Uterus (tissue), 2 donors: ENCODE measurements around the gene PDE4D.

Source experiments
- POLR2A ChIP-seq, 2 donors: fragments of 450-650 bp; IDR thresholded peaks; one replicate each; pipeline ENCODE4 v1.6.1; 2016; ENCODE audit warnings: antibody characterized with exemption in 2 of 2, mild to moderate bottlenecking in 1 of 2, moderate library complexity in 1 of 2
- TF ChIP-seq, protein P1 (sequence below), 4 experiments: fragments of 200-600 bp in 2 of 4; fragments of 450-650 bp in 2 of 4; sonication (generic) in 2 of 4; IDR thresholded peaks; one replicate each; pipeline ENCODE4 v1.5.1; 2016 to 2019; ENCODE audit warnings: antibody characterized with exemption in 4 of 4, mild to moderate bottlenecking in 2 of 4, moderate library complexity in 1 of 4

DNA sequence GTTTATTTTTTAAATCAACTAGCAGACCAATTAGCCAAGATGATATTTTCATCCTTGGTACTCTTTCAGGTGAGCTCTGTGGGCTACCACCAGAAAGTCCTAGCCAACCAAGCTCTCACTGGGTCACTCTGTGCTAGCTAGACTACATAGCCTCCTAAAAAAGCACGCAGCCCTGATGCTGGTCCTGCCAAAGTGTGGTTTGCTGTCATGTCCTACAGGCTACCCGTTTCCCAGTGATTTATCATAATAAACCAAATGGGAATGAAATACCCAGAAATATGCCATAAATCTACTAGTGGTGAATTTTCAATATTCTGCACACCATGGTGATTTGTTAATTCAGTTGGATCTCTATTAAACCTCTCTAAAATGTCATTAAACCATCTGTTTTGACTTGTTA, 829.2 kb downstream of the PDE4D start:
- TF ChIP-seq, protein P1, sequence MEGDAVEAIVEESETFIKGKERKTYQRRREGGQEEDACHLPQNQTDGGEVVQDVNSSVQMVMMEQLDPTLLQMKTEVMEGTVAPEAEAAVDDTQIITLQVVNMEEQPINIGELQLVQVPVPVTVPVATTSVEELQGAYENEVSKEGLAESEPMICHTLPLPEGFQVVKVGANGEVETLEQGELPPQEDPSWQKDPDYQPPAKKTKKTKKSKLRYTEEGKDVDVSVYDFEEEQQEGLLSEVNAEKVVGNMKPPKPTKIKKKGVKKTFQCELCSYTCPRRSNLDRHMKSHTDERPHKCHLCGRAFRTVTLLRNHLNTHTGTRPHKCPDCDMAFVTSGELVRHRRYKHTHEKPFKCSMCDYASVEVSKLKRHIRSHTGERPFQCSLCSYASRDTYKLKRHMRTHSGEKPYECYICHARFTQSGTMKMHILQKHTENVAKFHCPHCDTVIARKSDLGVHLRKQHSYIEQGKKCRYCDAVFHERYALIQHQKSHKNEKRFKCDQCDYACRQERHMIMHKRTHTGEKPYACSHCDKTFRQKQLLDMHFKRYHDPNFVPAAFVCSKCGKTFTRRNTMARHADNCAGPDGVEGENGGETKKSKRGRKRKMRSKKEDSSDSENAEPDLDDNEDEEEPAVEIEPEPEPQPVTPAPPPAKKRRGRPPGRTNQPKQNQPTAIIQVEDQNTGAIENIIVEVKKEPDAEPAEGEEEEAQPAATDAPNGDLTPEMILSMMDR (IDR thresholded peaks at IDR 0.05), result no peak
- no peak for TF ChIP-seq POLR2A (IDR thresholded peaks at IDR 0.05)
